GM18951 (cell line): ENCODE results near the gene GRM4.
"Not testable (repeated sequence)": the region's sequence is repeated elsewhere in the genome, so short reads cannot be mapped to it uniquely, and the experiment has no call there.

Experiments
- POLR2A ChIP-seq: IDR thresholded peaks from 4 replicates; pipeline ENCODE4 v1.6.1; 2011; ENCODE audit warnings: mild to moderate bottlenecking; ENCODE audit not compliant: insufficient read length, insufficient read depth; ENCODE audit errors: extremely low read depth
- in situ Hi-C: fragments of 300-500 bp; cut with MboI; formaldehyde crosslinking; loops from one replicate; pipeline ENCODE4 v1.12.0; 2022; ENCODE audit warnings: low sequenced_read_pairs, mixed read lengths, inconsistent platforms; ENCODE audit not compliant: unreplicated experiment

Gene GRM4

GRCh38 chr6:34021554-34022190 is 124.2 kb downstream of the GRM4 start:
- in situ Hi-C loops, result no loop called here
- no peak for TF ChIP-seq POLR2A

GRCh38 chr6:34020807-34021553 is 124.9 kb downstream of the GRM4 start:
- TF ChIP-seq POLR2A, result no peak
- in situ Hi-C loops, result no loop called here

GRCh38 chr6:34020278-34020677 is 125.6 kb downstream of the GRM4 start:
- in situ Hi-C loops, result no loop called here
- TF ChIP-seq POLR2A, result no peak

- in situ Hi-C loops, result no loop called here
These were observed 126.8 kb downstream of the GRM4 start for GRCh38 chr6:34018961-34019606.

GRCh38 chr6:34018026-34018425 is 127.9 kb downstream of the GRM4 start:
- TF ChIP-seq POLR2A, result no peak
- in situ Hi-C loops, result no loop called here

More at GRCh38 chr6:34018961-34019606, 126.8 kb downstream of the GRM4 start:
- TF ChIP-seq POLR2A, result no peak

- in situ Hi-C loops, result no loop called here
- TF ChIP-seq POLR2A, result no peak
These were observed 128.6 kb downstream of the GRM4 start for GRCh38 chr6:34017106-34017805.

GRCh38 chr6:34016573-34016972 is 129.3 kb downstream of the GRM4 start:
- in situ Hi-C loops, result not testable (repeated sequence)

GRCh38 chr6:34015586-34015985 is 130.3 kb downstream of the GRM4 start:
- no peak for TF ChIP-seq POLR2A
- in situ Hi-C loops, result no loop called here

- in situ Hi-C loops, result no loop called here
- no peak for TF ChIP-seq POLR2A
These were observed 134.6 kb downstream of the GRM4 start for GRCh38 chr6:34011264-34011663.

- TF ChIP-seq POLR2A, result no peak
- in situ Hi-C loops, result no loop called here
These were observed 139.9 kb downstream of the GRM4 start for GRCh38 chr6:34005901-34006531.

- in situ Hi-C loops, result no loop called here
- no peak for TF ChIP-seq POLR2A
These were observed 141.2 kb downstream of the GRM4 start for GRCh38 chr6:34004706-34005105.

- in situ Hi-C loops, result no loop called here
- TF ChIP-seq POLR2A, result no peak
These were observed 141.9 kb downstream of the GRM4 start for GRCh38 chr6:34003962-34004361.
